ENCODE measurements around the gene PHACTR1.

GRCh38 chr6:13235339-13235738 is 518.8 kb downstream of the PHACTR1 start:
- TF ChIP-seq EP300 (IDR thresholded peaks at IDR 0.05; ENCODE audit: borderline replicate concordance) (no peak), MAX (IDR thresholded peaks at IDR 0.05) (no peak), CREB1 (IDR thresholded peaks at IDR 0.05; ENCODE audit: low read depth) (no peak), TAF1 (IDR thresholded peaks at IDR 0.05; ENCODE audit: low read depth) (no peak), RAD21 (IDR thresholded peaks at IDR 0.05; ENCODE audit: low read depth) (no peak), REST (IDR thresholded peaks at IDR 0.05; ENCODE audit: low read depth) (no peak), TEAD4 (IDR thresholded peaks at IDR 0.05) (no peak), USF1 (IDR thresholded peaks at IDR 0.05) (no peak), CEBPB (IDR thresholded peaks at IDR 0.05) (no peak)

All from Ishikawa (cell line).